Amniotic stem cell (primary cell): ENCODE results near the gene PRSS2.
A peak's percentile ranks its signal among the peaks of the same experiment; 100 is the strongest.

Experiments
- DNase-seq: peaks from one replicate; lab custom pipeline; 2025; lab: John Stamatoyannopoulos, UW

PRSS2 gene

DNA sequence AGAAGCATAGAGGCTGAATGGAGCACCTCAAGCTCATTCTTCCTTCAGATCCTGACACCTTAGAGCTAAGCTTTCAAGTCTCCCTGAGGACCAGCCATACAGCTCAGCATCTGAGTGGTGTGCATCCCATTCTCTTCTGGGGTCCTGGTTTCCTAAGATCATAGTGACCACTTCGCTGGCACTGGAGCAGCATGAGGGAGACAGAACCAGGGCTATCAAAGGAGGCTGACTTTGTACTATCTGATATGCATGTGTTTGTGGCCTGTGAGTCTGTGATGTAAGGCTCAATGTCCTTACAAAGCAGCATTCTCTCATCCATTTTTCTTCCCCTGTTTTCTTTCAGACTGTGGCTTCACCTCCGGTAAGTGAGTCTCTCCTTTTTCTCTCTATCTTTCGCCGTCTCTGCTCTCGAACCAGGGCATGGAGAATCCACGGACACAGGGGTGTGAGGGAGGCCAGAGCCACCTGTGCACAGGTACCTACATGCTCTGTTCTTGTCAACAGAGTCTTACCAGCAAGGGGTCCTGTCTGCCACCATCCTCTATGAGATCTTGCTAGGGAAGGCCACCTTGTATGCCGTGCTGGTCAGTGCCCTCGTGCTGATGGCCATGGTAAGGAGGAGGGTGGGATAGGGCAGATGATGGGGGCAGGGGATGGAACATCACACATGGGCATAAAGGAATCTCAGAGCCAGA, 31.0 kb downstream of the PRSS2 start:
- no peak for DNase-seq

DNA sequence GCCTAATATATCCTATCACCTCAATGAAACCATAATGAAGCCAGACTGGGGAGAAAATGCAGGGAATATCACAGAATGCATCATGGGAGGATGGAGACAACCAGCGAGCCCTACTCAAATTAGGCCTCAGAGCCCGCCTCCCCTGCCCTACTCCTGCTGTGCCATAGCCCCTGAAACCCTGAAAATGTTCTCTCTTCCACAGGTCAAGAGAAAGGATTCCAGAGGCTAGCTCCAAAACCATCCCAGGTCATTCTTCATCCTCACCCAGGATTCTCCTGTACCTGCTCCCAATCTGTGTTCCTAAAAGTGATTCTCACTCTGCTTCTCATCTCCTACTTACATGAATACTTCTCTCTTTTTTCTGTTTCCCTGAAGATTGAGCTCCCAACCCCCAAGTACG, 31.5 kb downstream of the PRSS2 start:
- DNase-seq, result no peak

DNA sequence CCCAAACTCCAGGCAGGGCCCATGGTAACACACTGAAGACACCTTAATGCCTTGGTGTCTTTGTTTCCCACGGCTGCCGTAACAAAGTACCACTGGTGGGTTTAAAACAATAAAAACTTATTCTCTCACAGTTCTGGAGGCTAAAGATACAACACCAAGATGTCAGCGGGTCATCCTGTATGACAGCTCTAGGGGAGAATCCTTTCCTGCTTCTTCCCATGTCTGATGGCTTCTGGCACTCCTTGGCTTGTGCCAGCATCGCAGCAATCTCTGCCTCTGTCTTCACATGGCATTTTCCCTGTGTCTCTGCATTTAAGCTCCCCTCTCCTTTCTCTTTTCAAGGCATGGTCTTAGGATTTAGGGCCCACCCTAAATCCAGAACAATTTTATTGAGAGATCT, 33.1 kb downstream of the PRSS2 start:
- DNase-seq, result no peak

- no peak for DNase-seq
Measured at GRCh38 chr7:142804728-142805207, 34.0 kb downstream of the PRSS2 start.

- no peak for DNase-seq
Measured at GRCh38 chr7:142805350-142806021, 34.7 kb downstream of the PRSS2 start.

GRCh38 chr7:142806022-142806356, 35.2 kb downstream of the PRSS2 start:
- DNase-seq, result no peak

DNA sequence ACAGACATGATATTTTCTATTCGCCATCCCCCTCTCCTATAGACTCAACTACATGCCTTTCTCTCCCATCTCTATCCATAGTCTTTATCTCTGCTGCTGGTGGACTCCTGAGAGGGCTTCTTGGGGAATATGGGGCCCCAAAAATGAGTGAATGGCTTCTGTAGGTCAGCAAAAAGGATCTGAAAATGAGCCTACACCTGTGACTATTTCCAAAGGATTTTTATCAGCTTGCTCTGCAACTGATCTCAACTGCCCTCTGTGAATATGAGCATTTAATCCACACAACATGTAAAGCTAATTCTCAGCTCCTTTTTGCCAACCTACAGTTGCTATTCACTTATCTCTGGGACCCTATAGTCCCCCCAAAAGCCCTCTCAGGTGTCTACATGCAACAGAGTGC, 36.2 kb downstream of the PRSS2 start:
- no peak for DNase-seq

DNA sequence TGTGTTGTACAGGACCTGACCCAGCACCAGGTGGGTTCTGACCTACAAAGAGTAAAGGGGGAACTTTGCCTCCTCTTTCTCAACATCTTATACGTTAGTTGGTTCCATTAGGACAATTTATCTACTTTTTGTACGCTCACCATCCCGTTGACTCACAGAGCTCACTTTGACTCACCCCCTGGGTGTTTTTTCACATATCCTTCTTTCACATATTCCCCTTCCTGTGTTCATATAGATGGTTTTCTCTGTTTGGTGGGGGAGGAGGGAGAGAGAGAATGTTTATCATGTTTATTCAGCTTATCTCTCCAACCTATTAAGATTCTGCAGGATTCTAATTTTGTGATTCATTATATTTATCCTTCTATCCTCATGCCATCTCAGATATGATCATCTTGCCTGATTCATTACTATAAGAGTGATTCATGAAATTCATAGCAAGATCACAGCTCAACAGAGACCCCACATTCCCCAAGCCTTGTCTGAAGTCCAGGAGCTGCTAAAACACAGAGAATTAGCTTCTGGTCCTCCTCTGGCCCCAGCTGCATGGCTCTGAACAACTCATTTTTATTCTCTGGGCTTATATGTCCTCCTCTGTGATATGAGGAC, 37.2 kb downstream of the PRSS2 start:
- DNase-seq, result no peak

GRCh38 chr7:142808461-142808801, 37.7 kb downstream of the PRSS2 start:
- DNase-seq, result no peak

GRCh38 chr7:142808802-142809583, 38.2 kb downstream of the PRSS2 start:
- DNase-seq, result no peak

GRCh38 chr7:142809671-142810070, 38.9 kb downstream of the PRSS2 start:
- no peak for DNase-seq

DNA sequence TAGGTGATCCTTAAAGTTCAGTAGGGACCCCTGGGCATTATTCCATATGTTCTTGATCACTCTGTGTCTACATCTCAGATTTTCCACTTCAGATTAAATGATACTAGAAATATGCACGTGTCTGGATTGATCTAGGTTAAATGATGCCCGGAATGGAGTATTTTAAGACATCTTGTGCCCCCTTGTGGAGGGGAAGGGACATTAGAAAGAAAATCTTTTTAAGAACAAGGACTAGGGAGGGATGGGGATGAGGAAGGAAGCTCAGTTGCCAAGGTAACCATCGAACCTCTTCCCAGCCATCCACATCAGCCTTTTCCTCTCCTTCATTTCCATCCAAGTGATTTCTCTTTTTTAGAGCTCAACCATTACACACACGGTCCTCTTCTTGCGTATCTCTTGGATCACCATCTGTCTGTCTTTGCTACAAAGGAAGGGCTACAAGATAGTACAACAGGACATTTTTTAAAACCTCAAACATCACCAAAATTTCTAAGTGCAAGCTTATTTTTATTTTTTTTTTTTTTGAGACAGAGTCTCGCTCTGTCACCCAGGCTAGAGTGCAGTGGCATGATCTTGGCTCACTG, 40.5 kb downstream of the PRSS2 start:
- peak; percentile 53 for DNase-seq

- no peak for DNase-seq
Measured at GRCh38 chr7:142812437-142813215, 41.9 kb downstream of the PRSS2 start.

GRCh38 chr7:142813226-142813625, 42.5 kb downstream of the PRSS2 start:
- peak; percentile 61 for DNase-seq

GRCh38 chr7:142813699-142814098, 42.9 kb downstream of the PRSS2 start:
- DNase-seq, result no peak

- DNase-seq, result no peak
Measured at GRCh38 chr7:142814451-142814850, 43.7 kb downstream of the PRSS2 start.

DNA sequence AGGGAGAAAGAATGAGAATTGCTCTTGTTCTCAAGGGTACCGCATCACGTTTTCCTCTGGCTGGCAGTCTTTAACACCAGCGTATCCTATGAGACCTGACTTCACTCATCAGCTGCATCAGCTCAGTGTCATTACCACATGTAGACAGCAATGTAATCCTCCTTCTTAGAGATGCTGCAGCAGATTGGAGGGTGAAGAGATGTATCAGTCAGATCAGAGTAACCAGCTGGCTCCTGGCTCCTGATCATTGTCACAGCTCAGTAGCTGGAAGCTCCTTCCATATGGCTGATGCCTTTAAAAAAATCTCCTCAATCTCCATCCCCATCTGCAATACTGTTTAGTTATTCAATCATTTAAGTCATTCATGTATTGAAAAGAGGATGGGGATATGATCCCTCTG, 44.4 kb downstream of the PRSS2 start:
- DNase-seq, result no peak

- DNase-seq, result no peak
Measured at GRCh38 chr7:142817506-142817905, 46.7 kb downstream of the PRSS2 start.

GRCh38 chr7:142819530-142819929, 48.8 kb downstream of the PRSS2 start:
- no peak for DNase-seq

DNA sequence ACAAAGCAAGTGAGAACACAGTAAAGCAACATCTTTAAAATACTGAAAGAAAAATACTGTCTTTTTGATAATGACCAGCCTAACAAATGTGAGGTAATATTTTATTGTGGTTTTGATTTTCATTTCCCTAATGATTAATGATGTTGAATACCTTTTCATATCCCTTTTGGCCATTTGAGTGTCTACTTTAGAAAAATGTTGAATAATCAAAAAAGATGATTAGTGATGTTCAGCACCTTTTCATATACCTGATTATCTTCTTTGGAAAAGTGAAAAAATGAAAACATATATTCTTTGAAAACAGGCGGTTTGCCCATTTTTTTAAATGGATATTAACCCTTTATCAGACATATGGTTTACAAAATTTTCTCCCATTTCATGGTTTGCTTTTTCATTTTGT, 51.9 kb downstream of the PRSS2 start:
- no peak for DNase-seq
